NT2/D1 (cell line): ENCODE results near the gene ANTXR2.

ENCODE experiments used
- YY1 ChIP-seq: IDR thresholded peaks from 2 replicates; pipeline ENCODE4 v1.6.1; 2011; ENCODE audit not compliant: insufficient read length, insufficient read depth
- ZNF274 ChIP-seq: IDR thresholded peaks from 2 replicates; pipeline ENCODE4 v1.6.1; 2011; ENCODE audit warnings: mild to moderate bottlenecking, low read depth, low read length

DNA sequence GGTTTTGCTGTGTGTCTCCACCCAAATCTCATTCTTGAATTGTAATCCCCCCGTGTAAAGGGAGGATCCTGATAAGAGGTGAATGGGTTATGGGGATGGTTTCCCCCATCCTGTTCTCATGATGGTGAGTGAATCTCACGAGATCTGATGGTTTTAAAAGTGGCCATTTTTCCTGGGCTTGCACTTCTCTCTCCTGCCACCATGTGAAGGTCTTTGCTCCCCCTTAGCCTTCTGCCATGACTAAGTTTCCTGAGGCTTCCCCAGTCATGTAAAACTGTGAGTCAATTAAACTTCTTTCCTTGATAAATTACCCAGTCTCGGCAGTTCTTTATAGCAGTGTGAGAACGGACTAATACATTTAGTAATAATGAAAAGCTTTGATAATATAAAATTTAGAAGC, 46.9 kb downstream of the ANTXR2 start:
- TF ChIP-seq ZNF274 (no peak), YY1 (no peak)
